Activated naive CD4-positive, alpha-beta T cell treated with anti-CD3 and anti-CD28 coated beads, Interleukin-2, amount 10 ng/mL, durations not matched to agents 7 days and 5 days (primary cell): ENCODE data around the gene OR5B2.
"Not testable (repeated sequence)": the region's sequence is repeated elsewhere in the genome, so short reads cannot be mapped to it uniquely, and the experiment has no call there.

Experiments
- CTCF ChIA-PET: fragments of 350-600 bp; sonication (Branson Sonifier 250); formaldehyde crosslinking; loops from one replicate; lab custom pipeline; 2021; ENCODE audit warnings: antibody characterized with exemption; lab: Charles Lee
- DNase-seq: peaks from one replicate; pipeline ENCODE4 v3.0.0-alpha.2; 2020
- H3K27ac Mint-ChIP-seq: one replicate; pipeline ENCODE4 v1.8.0; 2021; ENCODE audit warnings: mild to moderate bottlenecking, moderate library complexity, mixed read lengths
- H3K27me3 Mint-ChIP-seq: one replicate; pipeline ENCODE4 v1.8.0; 2021; ENCODE audit warnings: mild to moderate bottlenecking, mixed read lengths
- H3K36me3 Mint-ChIP-seq: one replicate; pipeline ENCODE4 v1.8.0; 2021; ENCODE audit warnings: mixed read lengths
- H3K4me1 Mint-ChIP-seq: one replicate; pipeline ENCODE4 v1.8.0; 2021; ENCODE audit warnings: mixed read lengths
- H3K4me3 Mint-ChIP-seq: one replicate; pipeline ENCODE4 v1.8.0; 2021; ENCODE audit warnings: mild to moderate bottlenecking, moderate library complexity, mixed read lengths
- H3K9me3 Mint-ChIP-seq: one replicate; pipeline ENCODE4 v1.8.0; 2021; ENCODE audit warnings: mixed read lengths

Gene OR5B2

DNA sequence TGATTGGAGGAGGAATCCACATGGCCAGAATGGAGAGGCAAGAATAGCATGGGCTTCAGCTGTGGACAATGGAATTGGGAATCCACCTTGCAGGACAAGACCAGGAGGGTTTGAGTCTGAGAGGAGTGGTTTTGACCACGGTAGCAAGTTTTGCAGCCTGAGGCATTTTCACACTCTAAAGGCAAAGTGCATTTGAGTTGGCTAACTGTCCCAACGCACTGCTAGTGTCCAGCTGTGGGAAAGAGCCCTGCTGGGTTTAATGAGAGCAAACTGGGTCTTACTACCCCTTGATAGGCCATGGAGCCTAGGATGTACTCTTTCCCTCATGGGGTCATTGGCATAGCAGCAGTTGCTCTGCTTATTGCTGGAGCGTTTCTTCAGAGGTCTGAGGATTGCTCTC is at the start of gene OR5B2:
TSS of gene OR5B2 (minus strand) at position 101 of the 400 bp plus-strand sequence. CDS start 4,860 bp downstream, outside the sequence.
- H3K36me3 Mint-ChIP-seq, result no peaks in the 10 kb centered on the region
- no peaks in the 10 kb centered on the region for H3K4me1 Mint-ChIP-seq
- CTCF ChIA-PET, result no interaction called here
- no peaks in the 10 kb centered on the region for H3K27me3 Mint-ChIP-seq
- no peak for DNase-seq
- H3K4me3 Mint-ChIP-seq, result no peak within 1 kb of the TSS
- H3K27ac Mint-ChIP-seq, result no peak within 1 kb of the TSS
- no peaks in the 10 kb centered on the region for H3K9me3 Mint-ChIP-seq

DNA sequence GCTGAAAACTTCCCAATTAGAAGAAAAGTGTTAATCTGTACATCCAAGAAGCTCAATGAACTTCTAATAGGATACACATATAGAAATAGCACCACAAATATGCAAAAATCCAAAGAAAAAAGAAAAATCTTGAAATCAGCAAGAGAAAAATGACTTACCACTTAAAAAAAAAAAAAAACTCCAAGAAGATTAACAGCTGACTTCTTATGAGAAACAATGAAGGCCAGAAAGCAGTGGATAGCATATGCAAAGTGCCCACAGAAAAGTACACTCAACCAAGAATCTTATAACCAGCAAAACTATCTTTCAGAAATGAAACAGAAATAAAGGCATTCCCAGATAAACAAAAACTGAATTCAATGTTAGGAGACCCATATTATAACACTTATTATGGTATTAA is 44.0 kb upstream of the OR5B2 start:
- H3K4me3 Mint-ChIP-seq, result no peak overlapping the region
- no peaks in the 10 kb centered on the region for H3K27me3 Mint-ChIP-seq
- no peak overlapping the region for H3K27ac Mint-ChIP-seq
- peaks cover 1% of the 10 kb centered on the region for H3K36me3 Mint-ChIP-seq
- CTCF ChIA-PET, result no interaction called here
- H3K9me3 Mint-ChIP-seq, result peaks cover 20% of the 10 kb centered on the region
- no peak for DNase-seq
- no peaks in the 10 kb centered on the region for H3K4me1 Mint-ChIP-seq

DNA sequence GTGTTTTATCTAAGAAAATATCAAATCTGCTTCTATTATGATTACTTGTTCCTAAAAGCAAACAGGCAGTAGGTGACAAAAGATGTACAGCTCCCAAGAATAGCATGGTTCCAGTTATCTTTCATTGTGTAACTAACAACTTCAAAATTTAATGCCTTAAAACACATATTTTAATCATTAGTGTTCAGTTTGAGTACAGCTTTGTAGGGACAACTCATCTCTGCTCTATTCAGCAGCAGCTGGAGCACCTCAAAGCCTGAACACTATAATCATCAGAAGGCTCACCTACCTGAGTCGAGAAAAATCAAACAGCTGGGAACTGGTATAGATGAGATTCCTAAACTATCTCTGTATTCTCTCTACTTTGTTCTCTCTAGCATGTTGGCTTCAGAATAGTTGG is 38.4 kb upstream of the OR5B2 start:
- peaks cover 5% of the 10 kb centered on the region for H3K9me3 Mint-ChIP-seq

DNA sequence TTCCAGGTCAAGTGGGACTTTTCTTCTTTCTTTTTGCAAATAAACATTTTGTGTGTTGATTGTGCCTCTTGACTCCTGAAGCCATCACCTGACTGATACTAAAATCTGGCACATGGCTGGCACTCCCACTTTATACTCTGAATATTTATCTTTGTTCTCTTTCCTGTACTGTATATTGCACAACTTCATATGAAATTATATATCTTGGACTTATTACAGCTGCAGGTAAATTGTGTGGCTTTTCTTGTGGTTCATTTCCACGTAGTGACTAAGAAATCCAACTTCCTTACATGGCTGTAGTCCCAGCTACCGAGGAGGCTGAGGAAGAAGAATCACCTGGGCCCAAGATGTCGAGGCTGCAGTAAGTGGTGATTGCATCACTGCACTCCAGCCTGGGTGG is 37.8 kb upstream of the OR5B2 start:
- Mint-ChIP-seq H3K27me3 (no peaks in the 10 kb centered on the region), H3K27ac (no peak overlapping the region), H3K36me3 (no peaks in the 10 kb centered on the region), H3K9me3 (peaks cover 4% of the 10 kb centered on the region), H3K4me1 (no peaks in the 10 kb centered on the region), H3K4me3 (no peak overlapping the region)
- no peak for DNase-seq
- CTCF ChIA-PET, result no interaction called here

More for the DNA sequence above, 38.4 kb upstream of the OR5B2 start:
- H3K4me3 Mint-ChIP-seq, result no peak overlapping the region
- H3K27me3 Mint-ChIP-seq, result no peaks in the 10 kb centered on the region
- no peak for DNase-seq
- no peaks in the 10 kb centered on the region for H3K4me1 Mint-ChIP-seq
- no peak overlapping the region for H3K27ac Mint-ChIP-seq
- CTCF ChIA-PET, result no interaction called here
- no peaks in the 10 kb centered on the region for H3K36me3 Mint-ChIP-seq

DNA sequence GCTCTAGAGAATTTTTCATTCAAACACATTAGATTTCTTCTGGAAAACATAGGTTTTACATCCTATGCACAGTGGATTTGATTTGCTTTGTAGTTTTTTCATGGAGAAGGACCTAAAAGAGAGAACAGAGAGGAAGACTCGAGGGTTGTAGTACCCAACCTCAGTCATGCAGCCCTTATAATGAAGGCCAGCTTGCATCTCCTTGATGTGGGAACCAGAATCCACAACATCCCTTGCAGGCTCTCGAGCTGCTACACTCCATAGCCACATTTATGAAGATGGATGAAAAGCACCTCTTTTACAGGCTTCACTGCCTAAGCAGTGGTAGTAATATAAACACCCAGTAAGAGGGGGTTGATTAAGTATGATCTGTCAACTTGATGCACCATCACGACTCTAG is 23.7 kb upstream of the OR5B2 start:
- no peaks in the 10 kb centered on the region for H3K4me1 Mint-ChIP-seq
- H3K27me3 Mint-ChIP-seq, result no peaks in the 10 kb centered on the region
- no peak for DNase-seq
- H3K27ac Mint-ChIP-seq, result no peak overlapping the region
- H3K9me3 Mint-ChIP-seq, result no peaks in the 10 kb centered on the region
- CTCF ChIA-PET, result no interaction called here
- no peak overlapping the region for H3K4me3 Mint-ChIP-seq
- H3K36me3 Mint-ChIP-seq, result no peaks in the 10 kb centered on the region

DNA sequence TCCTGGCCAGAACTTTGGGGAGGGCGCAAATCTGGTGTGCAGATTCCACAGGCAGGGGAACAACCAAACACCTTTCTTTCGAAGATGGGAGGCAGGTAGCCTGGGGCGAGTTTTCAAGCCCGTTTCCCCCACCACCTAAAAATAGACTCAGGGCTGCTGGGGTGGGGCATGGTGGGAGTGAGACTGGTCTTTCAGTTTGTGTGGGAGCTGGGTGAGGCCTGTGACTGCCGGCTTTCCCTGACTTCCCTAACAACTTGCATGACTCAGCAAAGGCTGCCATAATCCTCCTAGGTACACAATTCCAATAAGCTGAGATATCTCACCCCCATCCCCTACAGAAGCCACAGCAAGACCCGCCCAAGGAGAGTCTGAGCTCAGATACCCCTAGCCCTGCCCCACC is 18.4 kb upstream of the OR5B2 start:
- H3K4me3 Mint-ChIP-seq, result no peak overlapping the region
- H3K27ac Mint-ChIP-seq, result no peak overlapping the region
- no peaks in the 10 kb centered on the region for H3K9me3 Mint-ChIP-seq
- H3K27me3 Mint-ChIP-seq, result no peaks in the 10 kb centered on the region
- no peak for DNase-seq
- H3K4me1 Mint-ChIP-seq, result no peaks in the 10 kb centered on the region
- H3K36me3 Mint-ChIP-seq, result no peaks in the 10 kb centered on the region
- CTCF ChIA-PET, result no interaction called here

DNA sequence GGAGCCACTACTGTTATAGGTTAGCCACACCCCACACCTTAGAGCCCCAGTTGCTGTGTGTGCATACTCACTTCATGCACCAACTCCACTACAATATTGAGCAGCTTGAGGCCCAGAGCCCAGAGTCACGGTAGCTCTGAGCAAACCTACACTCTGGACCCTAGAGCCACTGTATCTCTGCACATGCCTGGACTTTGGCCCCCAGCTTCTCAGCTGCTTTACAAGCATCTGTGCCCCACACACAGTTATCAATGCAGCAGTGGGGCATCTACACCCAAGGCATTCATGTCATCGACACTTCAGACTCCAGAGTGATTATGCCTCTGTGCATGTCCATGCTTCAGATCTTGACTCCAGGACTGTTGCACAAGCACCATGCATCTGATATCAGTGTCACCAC is 16.4 kb upstream of the OR5B2 start:
- no peaks in the 10 kb centered on the region for H3K36me3 Mint-ChIP-seq
- CTCF ChIA-PET, result no interaction called here
- no peak overlapping the region for H3K4me3 Mint-ChIP-seq
- H3K27me3 Mint-ChIP-seq, result no peaks in the 10 kb centered on the region
- H3K27ac Mint-ChIP-seq, result no peak overlapping the region
- no peak for DNase-seq
- H3K4me1 Mint-ChIP-seq, result no peaks in the 10 kb centered on the region
- H3K9me3 Mint-ChIP-seq, result no peaks in the 10 kb centered on the region

DNA sequence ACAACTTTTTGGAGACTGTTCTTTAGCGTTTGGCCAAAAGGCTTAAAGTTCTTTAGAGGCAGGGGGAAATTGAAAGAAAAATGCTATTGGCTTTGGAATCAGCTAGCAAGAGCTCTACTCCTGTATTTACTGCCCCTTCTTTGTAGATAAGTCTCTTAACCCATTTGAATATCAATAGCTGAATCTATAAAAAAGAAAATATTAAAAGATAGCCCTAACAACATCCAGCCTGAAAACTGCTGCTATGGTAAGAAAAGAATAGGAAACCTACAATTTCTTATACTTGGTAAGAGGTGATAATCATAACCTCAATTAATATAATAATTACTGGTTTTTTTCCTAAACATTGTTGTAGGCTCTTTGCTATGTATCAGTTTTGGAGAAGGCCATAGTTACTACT is 14.2 kb upstream of the OR5B2 start, which contains the start of gene OR5B12:
TSS of gene OR5B12 (minus strand) at position 101 of the 400 bp plus-strand sequence. CDS start 2,085 bp downstream, outside the sequence.
- H3K4me1 Mint-ChIP-seq, result no peaks in the 10 kb centered on the region
- no peaks in the 10 kb centered on the region for H3K36me3 Mint-ChIP-seq
- CTCF ChIA-PET, result no interaction called here

DNA sequence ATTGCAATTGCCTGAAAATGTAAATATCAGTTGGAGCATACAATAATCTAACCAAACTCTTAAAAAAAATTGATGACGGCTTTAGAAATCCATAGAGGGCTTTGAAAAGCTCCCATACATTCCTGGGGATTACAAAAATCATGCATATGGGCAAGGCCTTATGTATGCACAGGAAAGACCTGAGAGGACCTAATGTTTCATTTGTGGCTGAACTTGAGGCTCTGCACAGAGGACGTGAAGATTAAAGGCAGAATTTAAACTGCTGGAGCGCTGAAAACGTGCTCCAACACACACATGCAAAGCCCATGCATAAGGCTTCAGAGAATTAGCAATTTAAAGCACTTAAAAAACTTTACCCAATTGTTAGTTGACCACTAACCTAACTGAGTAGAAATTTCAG is 10.6 kb upstream of the OR5B2 start:
- Mint-ChIP-seq H3K36me3 (no peaks in the 10 kb centered on the region), H3K27ac (no peak overlapping the region), H3K9me3 (no peaks in the 10 kb centered on the region), H3K4me1 (no peaks in the 10 kb centered on the region), H3K4me3 (no peak overlapping the region), H3K27me3 (no peaks in the 10 kb centered on the region)
- DNase-seq, result no peak
- CTCF ChIA-PET, result no interaction called here

More for the DNA sequence above, 14.2 kb upstream of the OR5B2 start, which contains the start of gene OR5B12:
- Mint-ChIP-seq H3K27ac (no peak within 1 kb of the TSS), H3K4me3 (no peak within 1 kb of the TSS), H3K27me3 (no peaks in the 10 kb centered on the region), H3K9me3 (no peaks in the 10 kb centered on the region)
- no peak for DNase-seq

DNA sequence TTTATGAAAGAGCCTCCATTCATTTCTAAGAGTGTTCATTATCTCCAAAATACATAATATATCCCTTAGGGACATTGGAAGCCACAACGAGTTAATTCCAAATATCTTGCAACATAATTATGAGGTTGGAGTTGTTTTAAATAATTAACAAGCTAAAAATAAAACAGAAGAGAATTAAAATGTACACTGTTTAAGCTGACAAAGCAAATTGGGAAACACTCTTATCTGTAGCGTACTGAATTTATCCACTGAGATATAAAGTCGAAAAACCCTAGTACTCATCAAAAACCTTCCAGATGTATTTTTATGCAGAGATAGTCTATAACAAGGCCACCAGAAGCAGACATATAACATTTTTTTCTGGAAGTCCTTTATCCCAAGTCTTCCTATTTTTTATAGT is 6.3 kb upstream of the OR5B2 start:
- no peak for DNase-seq
- no peaks in the 10 kb centered on the region for H3K4me1 Mint-ChIP-seq
- H3K36me3 Mint-ChIP-seq, result no peaks in the 10 kb centered on the region
- no peak overlapping the region for H3K27ac Mint-ChIP-seq
- H3K4me3 Mint-ChIP-seq, result no peak overlapping the region
- H3K9me3 Mint-ChIP-seq, result no peaks in the 10 kb centered on the region
- CTCF ChIA-PET, result no interaction called here
- H3K27me3 Mint-ChIP-seq, result no peaks in the 10 kb centered on the region

DNA sequence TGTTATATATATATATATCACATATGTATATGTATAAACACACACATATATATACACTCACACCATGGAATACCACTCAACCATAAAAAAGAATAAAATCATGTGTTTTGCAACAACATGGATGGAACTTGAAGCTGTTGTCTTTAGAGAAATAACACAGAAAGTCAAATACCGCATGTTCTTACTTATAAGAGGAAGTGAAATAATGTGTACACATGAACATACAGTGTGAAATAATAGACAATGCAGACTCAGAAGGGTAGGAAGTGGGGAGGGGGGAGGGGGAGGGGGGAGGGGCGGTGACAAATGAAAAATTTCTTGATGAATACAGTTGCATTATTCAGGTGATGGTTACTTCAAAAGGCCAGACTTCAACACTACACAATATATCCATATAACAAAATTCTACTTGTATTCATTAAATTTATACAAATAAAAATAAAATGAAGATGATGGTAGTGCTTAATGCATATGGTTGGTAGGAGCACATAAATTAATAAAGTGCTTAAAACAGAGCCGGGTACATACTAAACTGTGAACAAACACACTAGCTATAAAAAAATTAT is 5.8 kb upstream of the OR5B2 start:
- H3K4me1 Mint-ChIP-seq, result no peaks in the 10 kb centered on the region
- H3K4me3 Mint-ChIP-seq, result no peak overlapping the region
- no peak overlapping the region for H3K27ac Mint-ChIP-seq
- H3K9me3 Mint-ChIP-seq, result no peaks in the 10 kb centered on the region
- H3K36me3 Mint-ChIP-seq, result no peaks in the 10 kb centered on the region
- no peak for DNase-seq
- CTCF ChIA-PET, result no interaction called here
- no peaks in the 10 kb centered on the region for H3K27me3 Mint-ChIP-seq

DNA sequence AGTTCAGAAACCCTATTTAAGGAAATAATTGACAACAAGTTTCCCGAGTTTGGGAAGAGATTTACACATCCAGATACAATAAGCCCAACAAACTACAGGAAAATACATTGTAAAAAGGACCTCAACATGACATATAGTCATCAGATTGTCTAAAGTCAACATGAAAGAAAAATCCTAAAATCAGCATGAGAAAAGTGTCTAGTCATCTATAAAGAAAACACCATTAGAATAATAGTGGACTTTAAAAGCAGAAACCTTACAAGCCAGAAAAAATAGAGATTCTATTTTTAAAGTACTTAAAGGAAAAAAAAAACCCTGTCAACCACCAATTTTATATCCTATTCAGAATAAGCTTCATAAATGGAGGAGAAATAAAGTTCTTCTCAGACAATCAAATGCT is 1.4 kb upstream of the OR5B2 start:
- Mint-ChIP-seq H3K4me1 (no peaks in the 10 kb centered on the region), H3K27ac (no peak overlapping the region), H3K27me3 (no peaks in the 10 kb centered on the region), H3K36me3 (no peaks in the 10 kb centered on the region), H3K9me3 (no peaks in the 10 kb centered on the region), H3K4me3 (no peak overlapping the region)
- no peak for DNase-seq
- CTCF ChIA-PET, result no interaction called here

DNA sequence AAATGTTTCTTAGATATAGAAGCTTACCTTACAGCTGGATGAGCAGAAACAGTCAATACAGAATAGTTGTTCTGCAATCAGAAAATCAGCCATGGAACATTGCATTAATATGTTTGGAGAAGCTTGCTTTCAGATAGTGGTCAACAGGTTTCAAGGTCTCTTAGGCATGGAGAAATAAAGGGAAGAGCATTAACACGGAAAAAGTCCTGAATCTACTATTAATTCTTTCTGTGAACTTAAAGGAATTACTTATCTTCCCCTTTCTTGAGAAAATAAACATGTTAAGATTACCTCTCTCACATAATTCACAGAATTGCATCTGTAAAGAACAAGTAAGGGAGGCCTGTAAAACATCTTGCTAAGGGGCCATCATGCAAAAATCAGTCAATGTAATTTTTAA is 21.1 kb downstream of the OR5B2 start, which contains the start of gene OR5B3:
TSS of gene OR5B3 (minus strand) at position 101 of the 400 bp plus-strand sequence. CDS start 3,465 bp downstream, outside the sequence.
- Mint-ChIP-seq H3K4me3 (no peak within 1 kb of the TSS), H3K27ac (no peak within 1 kb of the TSS), H3K9me3 (peaks cover 9% of the 10 kb centered on the region), H3K36me3 (no peaks in the 10 kb centered on the region), H3K4me1 (no peaks in the 10 kb centered on the region), H3K27me3 (no peaks in the 10 kb centered on the region)
- CTCF ChIA-PET, result no interaction called here
- no peak for DNase-seq

DNA sequence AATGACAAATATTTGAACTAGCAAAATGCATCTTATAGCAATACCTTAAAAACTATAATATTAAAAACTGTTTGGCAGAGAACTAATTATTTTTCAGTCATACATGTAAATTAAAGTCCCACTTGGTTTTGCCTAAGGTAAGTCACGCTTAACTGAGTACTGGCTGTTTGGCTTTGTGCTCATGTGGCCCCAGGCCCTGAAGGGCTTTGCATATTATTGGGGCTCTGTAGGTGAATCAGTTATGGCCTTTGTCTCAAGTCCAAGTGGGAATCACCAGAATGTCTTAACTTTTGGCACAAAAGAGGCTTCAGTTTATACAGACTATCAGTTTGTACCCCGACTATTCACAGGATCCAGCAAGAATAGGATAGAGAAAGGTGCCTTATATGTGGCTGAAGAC is 28.3 kb downstream of the OR5B2 start:
- DNase-seq, H3K4me3 Mint-ChIP-seq, H3K27ac Mint-ChIP-seq, H3K4me1 Mint-ChIP-seq, H3K9me3 Mint-ChIP-seq, H3K36me3 Mint-ChIP-seq, H3K27me3 Mint-ChIP-seq, CTCF ChIA-PET: not testable (repeated sequence)

DNA sequence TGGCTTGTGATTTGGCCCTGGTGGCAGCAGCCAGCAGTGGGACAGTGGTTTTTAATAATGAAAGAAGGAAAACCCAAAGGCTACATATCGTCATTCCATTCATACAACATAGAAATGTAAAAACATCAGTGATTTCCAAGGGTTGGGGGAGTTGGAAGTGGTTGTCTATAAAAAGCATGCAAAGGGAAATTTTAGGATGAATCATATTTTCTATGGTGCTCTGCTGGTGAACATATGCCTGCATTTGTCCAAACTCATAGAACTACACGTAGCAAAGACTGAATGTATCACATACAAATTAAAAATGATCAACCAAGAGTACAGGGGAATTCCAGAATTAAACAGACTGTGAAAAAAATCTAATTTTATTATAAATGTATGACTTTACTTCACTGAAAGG is 32.3 kb downstream of the OR5B2 start:
- CTCF ChIA-PET, result no interaction called here
- H3K27ac Mint-ChIP-seq, result no peak overlapping the region
- H3K9me3 Mint-ChIP-seq, result no peaks in the 10 kb centered on the region
- no peak for DNase-seq
- no peaks in the 10 kb centered on the region for H3K36me3 Mint-ChIP-seq
- no peak overlapping the region for H3K4me3 Mint-ChIP-seq
- H3K27me3 Mint-ChIP-seq, result no peaks in the 10 kb centered on the region
- H3K4me1 Mint-ChIP-seq, result no peaks in the 10 kb centered on the region

DNA sequence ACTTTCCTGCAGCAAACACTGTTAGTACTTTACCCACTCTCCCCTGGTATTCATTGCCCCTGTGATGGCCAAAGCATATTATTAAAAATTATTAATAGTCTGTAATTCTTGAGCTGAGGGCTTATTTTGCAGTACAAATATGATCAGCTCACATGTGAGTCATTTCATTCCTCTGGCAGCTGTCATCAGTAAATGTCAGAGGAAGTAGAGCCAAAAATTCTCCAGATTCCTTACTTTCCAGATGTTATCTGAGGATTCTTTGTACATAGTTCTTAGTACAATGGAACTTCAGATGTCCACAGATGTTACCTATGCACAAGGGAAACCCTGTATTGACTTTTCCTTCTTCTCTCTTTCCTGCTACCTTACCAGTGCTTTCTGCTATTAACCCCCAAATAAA is 33.7 kb downstream of the OR5B2 start:
- Mint-ChIP-seq H3K27me3 (no peaks in the 10 kb centered on the region), H3K36me3 (no peaks in the 10 kb centered on the region), H3K4me3 (no peak overlapping the region), H3K4me1 (no peaks in the 10 kb centered on the region), H3K27ac (no peak overlapping the region), H3K9me3 (no peaks in the 10 kb centered on the region)
- no peak for DNase-seq
- CTCF ChIA-PET, result no interaction called here
